HG03135 (cell line): ENCODE measurements around the gene SPDEF.

ENCODE experiments used
- ATAC-seq: cut with Tn5 transposase; IDR thresholded peaks from one replicate; pipeline ENCODE4 v1.9.1; 2021; ENCODE audit warnings: mild to moderate bottlenecking, moderate library complexity; ENCODE audit not compliant: unreplicated experiment

The SPDEF gene

GRCh38 chr6:34564181-34564580 is 8.1 kb upstream of the SPDEF start:
- ATAC-seq = no peak

GRCh38 chr6:34563513-34563870 is 7.4 kb upstream of the SPDEF start:
- no peak for ATAC-seq

- no peak for ATAC-seq
These were observed 6.9 kb upstream of the SPDEF start for GRCh38 chr6:34562861-34563512.

GRCh38 chr6:34562350-34562749 is 6.2 kb upstream of the SPDEF start:
- no peak for ATAC-seq

- ATAC-seq = no peak
These were observed 5.0 kb upstream of the SPDEF start for GRCh38 chr6:34561227-34561530.

GRCh38 chr6:34560366-34561226 is 4.5 kb upstream of the SPDEF start:
- no peak for ATAC-seq

GRCh38 chr6:34559651-34560365 is 3.7 kb upstream of the SPDEF start:
- no peak for ATAC-seq

- ATAC-seq = no peak
These were observed 2.1 kb upstream of the SPDEF start for GRCh38 chr6:34558172-34558714.

GRCh38 chr6:34557228-34557627 is 1.1 kb upstream of the SPDEF start:
- no peak for ATAC-seq

GRCh38 chr6:34556493-34556892 is 364 bp upstream of the SPDEF start:
- ATAC-seq = no peak

- no peak for ATAC-seq
These were observed 801 bp downstream of the SPDEF start for GRCh38 chr6:34555328-34555727.

- no peak for ATAC-seq
These were observed 1.2 kb downstream of the SPDEF start for GRCh38 chr6:34555007-34555322.

GRCh38 chr6:34554291-34555006 is 1.7 kb downstream of the SPDEF start:
- no peak for ATAC-seq

GRCh38 chr6:34553750-34554149 is 2.4 kb downstream of the SPDEF start:
- no peak for ATAC-seq

GRCh38 chr6:34553146-34553545 is 3.0 kb downstream of the SPDEF start:
- no peak for ATAC-seq

GRCh38 chr6:34552620-34553019 is 3.5 kb downstream of the SPDEF start:
- no peak for ATAC-seq

GRCh38 chr6:34551720-34552119 is 4.4 kb downstream of the SPDEF start:
- ATAC-seq = no peak

- no peak for ATAC-seq
These were observed 6.3 kb downstream of the SPDEF start for GRCh38 chr6:34549804-34550202.

- no peak for ATAC-seq
These were observed 6.9 kb downstream of the SPDEF start for GRCh38 chr6:34549026-34549803.
